HL-60 (cell line): ENCODE results near the gene FLNB.

Source experiments
- GABPA ChIP-seq: IDR thresholded peaks from 2 replicates; pipeline ENCODE4 v1.6.1; 2012; ENCODE audit warnings: low read depth
- POLR2AphosphoS5 ChIP-seq: IDR thresholded peaks from 2 replicates; pipeline ENCODE4 v1.6.1; 2012; ENCODE audit warnings: low read depth
- TF ChIP-seq, protein P1 (sequence below): IDR thresholded peaks from one replicate; pipeline ENCODE4 v1.5.1; 2011; ENCODE audit warnings: low read length, control low read depth, inconsistent platforms; ENCODE audit not compliant: insufficient read depth

DNA sequence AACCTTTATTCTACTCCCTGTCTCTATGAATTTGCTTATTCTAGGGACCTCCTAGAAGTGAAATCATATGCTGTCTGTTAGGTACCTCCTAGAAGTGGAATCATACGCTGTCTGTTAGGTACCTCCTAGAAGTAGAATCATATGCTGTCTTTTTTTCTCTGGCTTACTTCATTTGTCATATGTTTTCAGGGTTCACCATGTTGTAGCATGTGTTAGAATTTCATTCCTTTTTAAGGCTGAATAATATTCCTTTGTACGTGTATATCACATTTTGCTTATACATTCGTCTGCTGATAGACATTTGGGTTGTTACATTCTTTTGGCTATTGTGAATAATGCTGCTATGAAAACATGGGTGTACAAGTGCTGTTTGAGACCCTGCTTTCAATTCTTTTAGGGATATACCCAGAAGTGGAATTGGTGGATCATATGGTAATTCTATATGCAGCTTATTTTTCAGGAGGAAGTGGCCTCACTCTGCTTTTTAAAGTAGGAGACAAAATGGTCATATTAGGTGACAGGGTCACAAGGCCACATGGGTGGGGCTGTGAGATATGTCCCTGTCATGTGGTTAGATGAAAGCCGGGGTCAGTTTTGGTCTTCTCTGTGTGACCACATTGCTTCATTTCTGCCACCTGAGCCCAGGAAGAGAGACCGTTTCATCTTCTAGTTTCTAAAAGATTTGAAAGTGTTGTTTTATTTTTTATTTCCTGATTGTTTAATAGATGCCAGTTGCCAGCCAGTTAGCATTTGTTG, 76.7 kb downstream of the FLNB start:
- TF ChIP-seq, protein P1, sequence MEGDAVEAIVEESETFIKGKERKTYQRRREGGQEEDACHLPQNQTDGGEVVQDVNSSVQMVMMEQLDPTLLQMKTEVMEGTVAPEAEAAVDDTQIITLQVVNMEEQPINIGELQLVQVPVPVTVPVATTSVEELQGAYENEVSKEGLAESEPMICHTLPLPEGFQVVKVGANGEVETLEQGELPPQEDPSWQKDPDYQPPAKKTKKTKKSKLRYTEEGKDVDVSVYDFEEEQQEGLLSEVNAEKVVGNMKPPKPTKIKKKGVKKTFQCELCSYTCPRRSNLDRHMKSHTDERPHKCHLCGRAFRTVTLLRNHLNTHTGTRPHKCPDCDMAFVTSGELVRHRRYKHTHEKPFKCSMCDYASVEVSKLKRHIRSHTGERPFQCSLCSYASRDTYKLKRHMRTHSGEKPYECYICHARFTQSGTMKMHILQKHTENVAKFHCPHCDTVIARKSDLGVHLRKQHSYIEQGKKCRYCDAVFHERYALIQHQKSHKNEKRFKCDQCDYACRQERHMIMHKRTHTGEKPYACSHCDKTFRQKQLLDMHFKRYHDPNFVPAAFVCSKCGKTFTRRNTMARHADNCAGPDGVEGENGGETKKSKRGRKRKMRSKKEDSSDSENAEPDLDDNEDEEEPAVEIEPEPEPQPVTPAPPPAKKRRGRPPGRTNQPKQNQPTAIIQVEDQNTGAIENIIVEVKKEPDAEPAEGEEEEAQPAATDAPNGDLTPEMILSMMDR, result no peak
- TF ChIP-seq POLR2AphosphoS5 (no peak), GABPA (no peak)
